HEK293 (cell line): Measurements from ENCODE around the gene ACTG2.

Experiments
- ZNF792 ChIP-seq: fragments of 450-650 bp; formaldehyde crosslinking; IDR thresholded peaks from 2 replicates; pipeline ENCODE4 v1.5.1; 2016; ENCODE audit warnings: missing biosample characterization, missing genetic modification characterization
- TF ChIP-seq, protein P1 (sequence below): fragments of 450-650 bp; formaldehyde crosslinking; IDR thresholded peaks from 2 replicates; pipeline ENCODE4 v1.5.1; 2016; ENCODE audit warnings: missing biosample characterization, missing genetic modification characterization

- TF ChIP-seq, protein P1, sequence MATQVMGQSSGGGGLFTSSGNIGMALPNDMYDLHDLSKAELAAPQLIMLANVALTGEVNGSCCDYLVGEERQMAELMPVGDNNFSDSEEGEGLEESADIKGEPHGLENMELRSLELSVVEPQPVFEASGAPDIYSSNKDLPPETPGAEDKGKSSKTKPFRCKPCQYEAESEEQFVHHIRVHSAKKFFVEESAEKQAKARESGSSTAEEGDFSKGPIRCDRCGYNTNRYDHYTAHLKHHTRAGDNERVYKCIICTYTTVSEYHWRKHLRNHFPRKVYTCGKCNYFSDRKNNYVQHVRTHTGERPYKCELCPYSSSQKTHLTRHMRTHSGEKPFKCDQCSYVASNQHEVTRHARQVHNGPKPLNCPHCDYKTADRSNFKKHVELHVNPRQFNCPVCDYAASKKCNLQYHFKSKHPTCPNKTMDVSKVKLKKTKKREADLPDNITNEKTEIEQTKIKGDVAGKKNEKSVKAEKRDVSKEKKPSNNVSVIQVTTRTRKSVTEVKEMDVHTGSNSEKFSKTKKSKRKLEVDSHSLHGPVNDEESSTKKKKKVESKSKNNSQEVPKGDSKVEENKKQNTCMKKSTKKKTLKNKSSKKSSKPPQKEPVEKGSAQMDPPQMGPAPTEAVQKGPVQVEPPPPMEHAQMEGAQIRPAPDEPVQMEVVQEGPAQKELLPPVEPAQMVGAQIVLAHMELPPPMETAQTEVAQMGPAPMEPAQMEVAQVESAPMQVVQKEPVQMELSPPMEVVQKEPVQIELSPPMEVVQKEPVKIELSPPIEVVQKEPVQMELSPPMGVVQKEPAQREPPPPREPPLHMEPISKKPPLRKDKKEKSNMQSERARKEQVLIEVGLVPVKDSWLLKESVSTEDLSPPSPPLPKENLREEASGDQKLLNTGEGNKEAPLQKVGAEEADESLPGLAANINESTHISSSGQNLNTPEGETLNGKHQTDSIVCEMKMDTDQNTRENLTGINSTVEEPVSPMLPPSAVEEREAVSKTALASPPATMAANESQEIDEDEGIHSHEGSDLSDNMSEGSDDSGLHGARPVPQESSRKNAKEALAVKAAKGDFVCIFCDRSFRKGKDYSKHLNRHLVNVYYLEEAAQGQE, result no peak
- no peak for TF ChIP-seq ZNF792 (tag by site-specific recombination)
These were observed 49.9 kb downstream of the ACTG2 start for GRCh38 chr2:73942664-73943063.
